Activated T-helper 17 cell treated with anti-CD3 and anti-CD28 coated beads, Interleukin-2, amount 50 U/mL, for 72 hours (primary cell): ENCODE measurements around the gene VPREB1. TPM values are rescaled to one million over a fixed set of nuclear protein-coding genes. Genes with fewer than 3 reads are reported as not detected.
"Not testable (repeated sequence)": the region's sequence is repeated elsewhere in the genome, so short reads cannot be mapped to it uniquely, and the experiment has no call there.

Source experiments
- ATAC-seq: fragments of 150-1000 bp; cut with Tn5 transposase; replicated peaks from 2 replicates; pipeline ENCODE4 v1.10.0; 2021; ENCODE audit warnings: mild to moderate bottlenecking, moderate library complexity
- H3K27ac Mint-ChIP-seq: one replicate; pipeline ENCODE4 v1.8.0; 2022; ENCODE audit warnings: mixed read lengths
- H3K27me3 Mint-ChIP-seq: one replicate; pipeline ENCODE4 v1.8.0; 2022; ENCODE audit warnings: mixed read lengths
- H3K36me3 Mint-ChIP-seq: one replicate; pipeline ENCODE4 v1.8.0; 2022; ENCODE audit warnings: low read depth, mild to moderate bottlenecking, mixed read lengths
- H3K4me1 Mint-ChIP-seq: one replicate; pipeline ENCODE4 v1.8.0; 2022; ENCODE audit warnings: mixed read lengths
- H3K4me3 Mint-ChIP-seq: one replicate; pipeline ENCODE4 v1.8.0; 2022; ENCODE audit warnings: mild to moderate bottlenecking, mixed read lengths
- H3K9me3 Mint-ChIP-seq: one replicate; pipeline ENCODE4 v1.8.0; 2022; ENCODE audit warnings: mixed read lengths
- total RNA-seq, 2 donors: library from RNA; stranded (reverse); gene quantifications; one replicate each; pipeline ENCODE4 v1.2.3, GENCODE V29; 2022

The VPREB1 gene
- total RNA-seq, 2 donors from 2014 or later, result not detected

- not testable (repeated sequence) for H3K27me3 Mint-ChIP-seq, ATAC-seq, H3K36me3 Mint-ChIP-seq, H3K9me3 Mint-ChIP-seq, H3K4me3 Mint-ChIP-seq, H3K27ac Mint-ChIP-seq, H3K4me1 Mint-ChIP-seq
These were observed 45.1 kb downstream of the VPREB1 start for GRCh38 chr22:22289666-22290065.

GRCh38 chr22:22291129-22291806 lies 46.7 kb downstream of the VPREB1 start:
- not testable (repeated sequence) for ATAC-seq, H3K4me3 Mint-ChIP-seq, H3K4me1 Mint-ChIP-seq, H3K9me3 Mint-ChIP-seq, H3K36me3 Mint-ChIP-seq, H3K27me3 Mint-ChIP-seq, H3K27ac Mint-ChIP-seq

GRCh38 chr22:22292656-22293055 lies 48.1 kb downstream of the VPREB1 start:
- H3K9me3 Mint-ChIP-seq, H3K4me3 Mint-ChIP-seq, H3K36me3 Mint-ChIP-seq, H3K4me1 Mint-ChIP-seq, H3K27ac Mint-ChIP-seq, H3K27me3 Mint-ChIP-seq, ATAC-seq: not testable (repeated sequence)

- H3K9me3 Mint-ChIP-seq, ATAC-seq, H3K36me3 Mint-ChIP-seq, H3K4me1 Mint-ChIP-seq, H3K27ac Mint-ChIP-seq, H3K27me3 Mint-ChIP-seq, H3K4me3 Mint-ChIP-seq: not testable (repeated sequence)
These were observed 48.9 kb downstream of the VPREB1 start for GRCh38 chr22:22293436-22293835.

- H3K36me3 Mint-ChIP-seq, result not testable (repeated sequence)
These were observed 50.1 kb downstream of the VPREB1 start for GRCh38 chr22:22294641-22295040.

More at GRCh38 chr22:22294641-22295040, 50.1 kb downstream of the VPREB1 start:
- H3K4me1 Mint-ChIP-seq, H3K27ac Mint-ChIP-seq, ATAC-seq, H3K4me3 Mint-ChIP-seq, H3K27me3 Mint-ChIP-seq, H3K9me3 Mint-ChIP-seq: not testable (repeated sequence)
